ENCODE results near the gene ANKS1B.

GRCh38 chr12:99435095-99435791 lies 549.5 kb downstream of the ANKS1B start:
- no peak for TF ChIP-seq CTCF (IDR thresholded peaks at IDR 0.05)
- TF ChIP-seq, protein P1, sequence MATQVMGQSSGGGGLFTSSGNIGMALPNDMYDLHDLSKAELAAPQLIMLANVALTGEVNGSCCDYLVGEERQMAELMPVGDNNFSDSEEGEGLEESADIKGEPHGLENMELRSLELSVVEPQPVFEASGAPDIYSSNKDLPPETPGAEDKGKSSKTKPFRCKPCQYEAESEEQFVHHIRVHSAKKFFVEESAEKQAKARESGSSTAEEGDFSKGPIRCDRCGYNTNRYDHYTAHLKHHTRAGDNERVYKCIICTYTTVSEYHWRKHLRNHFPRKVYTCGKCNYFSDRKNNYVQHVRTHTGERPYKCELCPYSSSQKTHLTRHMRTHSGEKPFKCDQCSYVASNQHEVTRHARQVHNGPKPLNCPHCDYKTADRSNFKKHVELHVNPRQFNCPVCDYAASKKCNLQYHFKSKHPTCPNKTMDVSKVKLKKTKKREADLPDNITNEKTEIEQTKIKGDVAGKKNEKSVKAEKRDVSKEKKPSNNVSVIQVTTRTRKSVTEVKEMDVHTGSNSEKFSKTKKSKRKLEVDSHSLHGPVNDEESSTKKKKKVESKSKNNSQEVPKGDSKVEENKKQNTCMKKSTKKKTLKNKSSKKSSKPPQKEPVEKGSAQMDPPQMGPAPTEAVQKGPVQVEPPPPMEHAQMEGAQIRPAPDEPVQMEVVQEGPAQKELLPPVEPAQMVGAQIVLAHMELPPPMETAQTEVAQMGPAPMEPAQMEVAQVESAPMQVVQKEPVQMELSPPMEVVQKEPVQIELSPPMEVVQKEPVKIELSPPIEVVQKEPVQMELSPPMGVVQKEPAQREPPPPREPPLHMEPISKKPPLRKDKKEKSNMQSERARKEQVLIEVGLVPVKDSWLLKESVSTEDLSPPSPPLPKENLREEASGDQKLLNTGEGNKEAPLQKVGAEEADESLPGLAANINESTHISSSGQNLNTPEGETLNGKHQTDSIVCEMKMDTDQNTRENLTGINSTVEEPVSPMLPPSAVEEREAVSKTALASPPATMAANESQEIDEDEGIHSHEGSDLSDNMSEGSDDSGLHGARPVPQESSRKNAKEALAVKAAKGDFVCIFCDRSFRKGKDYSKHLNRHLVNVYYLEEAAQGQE (IDR thresholded peaks at IDR 0.05; ENCODE audit: insufficient read depth in 1 of 2, low read depth in 2 of 2, low read length in 1 of 2), result no peak
